Measurements from ENCODE around the gene DYRK3. TPM values are rescaled to one million over a fixed set of nuclear protein-coding genes. Genes with fewer than 3 reads are reported as not detected.

DYRK3 gene
- total and polyA plus RNA-seq, 2 of the 13 experiments (the other 11 are each of a cell fraction or from before 2014, with no cell fraction given): 0.48 to 2.8 TPM

DNA sequence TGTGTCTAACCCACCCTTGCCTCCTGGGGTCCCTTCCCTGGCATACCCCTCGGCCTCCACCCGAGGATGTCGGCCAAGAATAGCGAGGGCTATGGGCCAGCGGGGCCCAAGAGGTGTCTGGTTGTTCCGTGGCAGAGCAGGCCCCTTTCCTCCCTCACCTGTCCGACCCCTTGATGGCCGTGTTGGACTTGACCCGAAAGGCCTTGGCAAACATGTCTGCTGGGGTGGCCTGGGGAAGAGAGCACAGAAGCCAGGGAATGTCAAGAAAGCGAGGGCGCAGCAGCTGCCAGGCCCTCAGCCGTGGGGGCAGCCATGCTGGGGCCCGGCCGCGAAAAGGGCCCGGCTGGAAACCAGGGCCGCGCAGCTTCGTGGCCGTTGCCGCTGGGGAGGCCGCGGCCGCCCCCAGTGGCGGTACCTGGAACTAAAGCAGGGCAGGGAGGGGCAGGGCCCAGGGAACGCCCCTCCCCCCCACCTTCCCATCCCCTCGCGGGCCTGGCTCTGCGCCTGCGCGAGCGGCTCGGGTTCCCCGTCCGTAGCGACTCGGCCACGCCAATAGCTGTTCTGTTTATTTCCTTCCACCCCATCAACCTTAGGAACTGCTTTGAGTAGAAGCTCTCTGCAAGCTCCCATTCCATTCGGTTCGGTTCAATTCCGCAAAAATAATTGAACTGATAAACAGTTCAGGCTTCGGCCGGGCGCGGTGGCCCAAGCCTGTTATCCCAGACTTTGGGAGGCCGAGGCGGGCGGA is 23.0 kb upstream of the DYRK3 start, which contains the start of gene EIF2D (continued):
- TF ChIP-seq FOSL2 (CRISPR knock-in tag; IDR thresholded peaks at IDR 0.05): peak; percentile 62
- TF ChIP-seq WIZ (CRISPR knock-in tag; IDR thresholded peaks at IDR 0.05): no peak; the same call in 1 of the 2 replicates
- TF ChIP-seq ZNF75D (CRISPR knock-in tag; IDR thresholded peaks at IDR 0.05; ENCODE audit: borderline replicate concordance): no peak
- TF ChIP-seq ZNF746 (CRISPR knock-in tag; IDR thresholded peaks at IDR 0.05): peak; percentile 71; the same call in 1 of the 2 replicates
- peak; percentile 94 for TF ChIP-seq ZZZ3 (CRISPR knock-in tag; IDR thresholded peaks at IDR 0.05; ENCODE audit: borderline replicate concordance)
- peak; percentile 72; the same call in 1 of the 2 replicates for TF ChIP-seq HIVEP1 (CRISPR knock-in tag; IDR thresholded peaks at IDR 0.05)
- TF ChIP-seq, protein P1, sequence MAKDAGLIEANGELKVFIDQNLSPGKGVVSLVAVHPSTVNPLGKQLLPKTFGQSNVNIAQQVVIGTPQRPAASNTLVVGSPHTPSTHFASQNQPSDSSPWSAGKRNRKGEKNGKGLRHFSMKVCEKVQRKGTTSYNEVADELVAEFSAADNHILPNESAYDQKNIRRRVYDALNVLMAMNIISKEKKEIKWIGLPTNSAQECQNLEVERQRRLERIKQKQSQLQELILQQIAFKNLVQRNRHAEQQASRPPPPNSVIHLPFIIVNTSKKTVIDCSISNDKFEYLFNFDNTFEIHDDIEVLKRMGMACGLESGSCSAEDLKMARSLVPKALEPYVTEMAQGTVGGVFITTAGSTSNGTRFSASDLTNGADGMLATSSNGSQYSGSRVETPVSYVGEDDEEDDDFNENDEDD (CRISPR knock-in tag; IDR thresholded peaks at IDR 0.05; ENCODE audit: borderline replicate concordance): peak; percentile 77; the same call in 1 of the 2 replicates
- no peak; the same call in 1 of the 2 replicates for TF ChIP-seq NFE2L1 (CRISPR knock-in tag; IDR thresholded peaks at IDR 0.05; ENCODE audit: borderline replicate concordance)
- TF ChIP-seq SNRNP70 (IDR thresholded peaks at IDR 0.05; ENCODE audit: low read depth, low read length): no peak
- peak; percentile 79; the same call in 1 of the 2 replicates for TF ChIP-seq ZNF615 (CRISPR knock-in tag; IDR thresholded peaks at IDR 0.05; ENCODE audit: borderline replicate concordance)
- no peak for TF ChIP-seq PCBP2 (optimal IDR thresholded peaks at IDR 0.05; ENCODE audit: low read depth, low read length, poor library complexity, severe bottlenecking)
- 0 out of 2 replicates have a peak, but pooled peaks have one; percentile 39 for TF ChIP-seq THYN1 (CRISPR knock-in tag; IDR thresholded peaks at IDR 0.05; ENCODE audit: borderline replicate concordance, low read depth)
- peak; percentile 98 for TF ChIP-seq KMT2A (CRISPR knock-in tag; IDR thresholded peaks at IDR 0.05)
- no peak for TF ChIP-seq TCF12 (IDR thresholded peaks at IDR 0.05)
- TF ChIP-seq TCF12 (CRISPR knock-in tag; IDR thresholded peaks at IDR 0.05): peak; percentile 88
- TF ChIP-seq ZNF121 (CRISPR knock-in tag; IDR thresholded peaks at IDR 0.05): peak; percentile 70
- TF ChIP-seq ZNF543 (CRISPR knock-in tag; IDR thresholded peaks at IDR 0.05): peak; percentile 67; the same call in 1 of the 2 replicates
- peak; percentile 93; the same call in 1 of the 2 replicates for TF ChIP-seq MIER3 (CRISPR knock-in tag; IDR thresholded peaks at IDR 0.05; ENCODE audit: borderline replicate concordance)
- TF ChIP-seq, protein P2, sequence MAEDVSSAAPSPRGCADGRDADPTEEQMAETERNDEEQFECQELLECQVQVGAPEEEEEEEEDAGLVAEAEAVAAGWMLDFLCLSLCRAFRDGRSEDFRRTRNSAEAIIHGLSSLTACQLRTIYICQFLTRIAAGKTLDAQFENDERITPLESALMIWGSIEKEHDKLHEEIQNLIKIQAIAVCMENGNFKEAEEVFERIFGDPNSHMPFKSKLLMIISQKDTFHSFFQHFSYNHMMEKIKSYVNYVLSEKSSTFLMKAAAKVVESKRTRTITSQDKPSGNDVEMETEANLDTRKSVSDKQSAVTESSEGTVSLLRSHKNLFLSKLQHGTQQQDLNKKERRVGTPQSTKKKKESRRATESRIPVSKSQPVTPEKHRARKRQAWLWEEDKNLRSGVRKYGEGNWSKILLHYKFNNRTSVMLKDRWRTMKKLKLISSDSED (CRISPR knock-in tag; IDR thresholded peaks at IDR 0.05): no peak
- no peak for TF ChIP-seq EHMT2 (IDR thresholded peaks at IDR 0.05; ENCODE audit: borderline replicate concordance, low read depth, low read length)
- no peak for TF ChIP-seq ZBTB8A (CRISPR knock-in tag; IDR thresholded peaks at IDR 0.05; ENCODE audit: borderline replicate concordance, low read depth)
- TF ChIP-seq, protein P3, sequence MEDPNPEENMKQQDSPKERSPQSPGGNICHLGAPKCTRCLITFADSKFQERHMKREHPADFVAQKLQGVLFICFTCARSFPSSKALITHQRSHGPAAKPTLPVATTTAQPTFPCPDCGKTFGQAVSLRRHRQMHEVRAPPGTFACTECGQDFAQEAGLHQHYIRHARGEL (CRISPR knock-in tag; IDR thresholded peaks at IDR 0.05): peak; percentile 68; the same call in 1 of the 2 replicates
- TF ChIP-seq ZNF382 (CRISPR knock-in tag; IDR thresholded peaks at IDR 0.05; ENCODE audit: borderline replicate concordance): no peak
- TF ChIP-seq SIN3B (IDR thresholded peaks at IDR 0.05; ENCODE audit: low read length): peak; percentile 96
- TF ChIP-seq, protein P4, sequence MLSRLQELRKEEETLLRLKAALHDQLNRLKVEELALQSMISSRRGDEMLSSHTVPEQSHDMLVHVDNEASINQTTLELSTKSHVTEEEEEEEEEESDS (CRISPR knock-in tag; IDR thresholded peaks at IDR 0.05; ENCODE audit: borderline replicate concordance): no peak
- peak; percentile 96 for TF ChIP-seq ZNF335 (CRISPR knock-in tag; IDR thresholded peaks at IDR 0.05)
- TF ChIP-seq ZNF501 (CRISPR knock-in tag; IDR thresholded peaks at IDR 0.05): peak; percentile 99
- peak; percentile 94 for TF ChIP-seq MEIS2 (CRISPR knock-in tag; IDR thresholded peaks at IDR 0.05)
- TF ChIP-seq MYNN (CRISPR knock-in tag; IDR thresholded peaks at IDR 0.05; ENCODE audit: low read depth): peak; percentile 83; the same call in 1 of the 2 replicates
